Smooth muscle cell (in vitro differentiated cells): ENCODE results near the gene ALOX5. TPM values are rescaled to one million over a fixed set of nuclear protein-coding genes. Genes with fewer than 3 reads are reported as not detected.

Experiments used
- DNase-seq: peaks from one replicate; lab custom pipeline; 2025; ENCODE audit not compliant: unreplicated experiment; lab: John Stamatoyannopoulos, UW
- H2AFZ ChIP-seq: fragments of 200-600 bp; sonication (generic); 2 replicates; pipeline ENCODE4 v1.6.0; 2016; ENCODE audit warnings: antibody characterized with exemption, low read depth, mild to moderate bottlenecking
- H3F3A ChIP-seq: fragments of 200-600 bp; sonication (generic); 2 replicates; pipeline ENCODE4 v1.6.0; 2017; ENCODE audit warnings: antibody characterized with exemption, low read depth
- H3K27ac ChIP-seq: fragments of 200-600 bp; sonication (generic); 2 replicates; pipeline ENCODE4 v1.5.1; 2016; ENCODE audit warnings: low read depth, mild to moderate bottlenecking
- H3K27me3 ChIP-seq: fragments of 200-600 bp; sonication (generic); 2 replicates; pipeline ENCODE4 v1.6.1; 2016; ENCODE audit warnings: low read depth, mild to moderate bottlenecking
- H3K36me3 ChIP-seq: fragments of 200-600 bp; sonication (generic); 2 replicates; pipeline ENCODE4 v1.5.1; 2016; ENCODE audit warnings: low read depth
- H3K4me1 ChIP-seq: fragments of 200-600 bp; sonication (generic); 2 replicates; pipeline ENCODE4 v1.5.1; 2016; ENCODE audit warnings: low read depth
- H3K4me2 ChIP-seq: fragments of 200-600 bp; sonication (generic); 2 replicates; pipeline ENCODE4 v1.6.0; 2016; ENCODE audit warnings: mild to moderate bottlenecking
- H3K4me3 ChIP-seq: fragments of 200-600 bp; sonication (generic); 2 replicates; pipeline ENCODE4 v1.5.1; 2016; ENCODE audit warnings: mild to moderate bottlenecking
- H3K79me2 ChIP-seq: fragments of 200-600 bp; sonication (generic); 2 replicates; pipeline ENCODE4 v1.6.0; 2016; ENCODE audit warnings: low read depth, mild to moderate bottlenecking
- H3K9ac ChIP-seq: fragments of 200-600 bp; sonication (generic); 2 replicates; pipeline ENCODE4 v1.6.0; 2016; ENCODE audit warnings: low read depth
- H3K9me3 ChIP-seq: fragments of 200-600 bp; sonication (generic); replicated peaks from 2 replicates; pipeline ENCODE4 v1.5.1; 2016; ENCODE audit warnings: low read depth
- H4K20me1 ChIP-seq: fragments of 200-600 bp; sonication (generic); 2 replicates; pipeline ENCODE4 v1.6.0; 2016; ENCODE audit warnings: low read depth
- CTCF ChIP-seq: fragments of 200-600 bp; sonication (generic); IDR thresholded peaks from 2 replicates; pipeline ENCODE4 v1.5.1; 2017; ENCODE audit warnings: borderline replicate concordance, mild to moderate bottlenecking, antibody characterized with exemption; ENCODE audit not compliant: insufficient read depth, poor library complexity, severe bottlenecking
- WGBS: methylation state at CpG from one replicate; pipeline ENCODE4 v1.1.7; 2016; ENCODE audit warnings: low lambda C conversion rate; 5-methylcytosine and 5-hydroxymethylcytosine counted together
- polyA plus RNA-seq: library from polyadenylated mRNA; unstranded; fragments of >200 nt; fragmentation: Nextera tagmentation; extraction: Ambion mirVana; gene quantifications from 2 replicates; pipeline ENCODE4 v1.2.1, GENCODE V29; 2016
- total RNA-seq: library from RNA; depleted of rRNA; stranded (reverse); fragments of >200 nt; gene quantifications from 2 replicates; pipeline ENCODE4 v1.2.3, GENCODE V29; 2014

The ALOX5 gene
- total and polyA plus RNA-seq, 2 experiments from 2014 or later = 0.18 TPM; not detected in 1

DNA sequence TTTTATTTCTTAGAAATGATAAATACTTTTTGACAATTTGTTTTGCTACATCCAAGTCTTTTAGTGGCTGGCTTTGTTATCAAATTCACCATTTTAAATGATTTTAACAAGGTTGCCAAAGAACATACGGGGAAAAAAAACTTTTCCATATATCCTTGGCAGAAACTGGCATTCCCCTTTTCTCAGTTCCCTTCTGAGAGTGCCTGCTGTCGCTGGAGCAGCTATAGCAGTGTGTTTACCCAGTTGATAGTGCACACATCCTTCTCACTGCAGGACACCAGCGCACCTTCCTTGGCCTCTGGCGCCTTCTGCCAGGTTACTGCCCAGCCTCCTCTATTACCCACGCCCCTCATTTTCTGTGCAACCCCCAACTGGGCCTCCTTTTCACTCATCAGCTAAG lies 94.1 kb downstream of the ALOX5 start:
- no peak for DNase-seq
- H3K4me2 ChIP-seq = no peak overlapping the region
- no peak overlapping the region for H2AFZ ChIP-seq
- no peak for TF ChIP-seq CTCF
- no peaks in the 10 kb centered on the region for H3K27me3 ChIP-seq
- peaks cover 12% of the 10 kb centered on the region for H3K4me1 ChIP-seq
- H3K27ac ChIP-seq = no peak overlapping the region
- H4K20me1 ChIP-seq = peaks cover 20% of the 10 kb centered on the region
- no peak overlapping the region for H3K9ac ChIP-seq
- no peaks in the 10 kb centered on the region for H3K9me3 ChIP-seq
- H3F3A ChIP-seq = no peaks in the 10 kb centered on the region
- H3K79me2 ChIP-seq = no peaks in the 10 kb centered on the region
- no peak overlapping the region for H3K4me3 ChIP-seq
- no peaks in the 10 kb centered on the region for H3K36me3 ChIP-seq
- 90% methylated on average over 5 of the region's 5 CpGs for WGBS

- Histone ChIP-seq H3K27ac (peak overlapping the region; percentile 34), H3K4me2 (peak overlapping the region; percentile 49), H2AFZ (no peak overlapping the region), H3K36me3 (no peaks in the 10 kb centered on the region), H3K27me3 (no peaks in the 10 kb centered on the region), H3K4me1 (peaks cover 12% of the 10 kb centered on the region), H3K9me3 (no peaks in the 10 kb centered on the region), H3F3A (no peaks in the 10 kb centered on the region), H3K4me3 (no peak overlapping the region), H3K79me2 (no peaks in the 10 kb centered on the region), H4K20me1 (peaks cover 15% of the 10 kb centered on the region), H3K9ac (no peak overlapping the region)
- WGBS = 23% methylated on average over 10 of the region's 10 CpGs
- TF ChIP-seq CTCF = no peak
- DNase-seq = no peak
Measured at GRCh38 chr10:45470098-45471012, 96.3 kb downstream of the ALOX5 start.

GRCh38 chr10:45471059-45471458 lies 97.0 kb downstream of the ALOX5 start:
- Histone ChIP-seq H3K27ac (peak overlapping the region; percentile 34), H3F3A (no peaks in the 10 kb centered on the region), H3K27me3 (no peaks in the 10 kb centered on the region), H3K4me3 (no peak overlapping the region), H3K4me1 (peaks cover 12% of the 10 kb centered on the region), H3K9ac (no peak overlapping the region), H2AFZ (no peak overlapping the region), H4K20me1 (peaks cover 15% of the 10 kb centered on the region), H3K9me3 (no peaks in the 10 kb centered on the region), H3K4me2 (peak overlapping the region; percentile 49), H3K79me2 (no peaks in the 10 kb centered on the region), H3K36me3 (no peaks in the 10 kb centered on the region)
- DNase-seq = no peak
- no peak for TF ChIP-seq CTCF
- 75% methylated on average over 2 of the region's 2 CpGs for WGBS
